ENCODE measurements around the gene FHDC1.

The FHDC1 gene

DNA sequence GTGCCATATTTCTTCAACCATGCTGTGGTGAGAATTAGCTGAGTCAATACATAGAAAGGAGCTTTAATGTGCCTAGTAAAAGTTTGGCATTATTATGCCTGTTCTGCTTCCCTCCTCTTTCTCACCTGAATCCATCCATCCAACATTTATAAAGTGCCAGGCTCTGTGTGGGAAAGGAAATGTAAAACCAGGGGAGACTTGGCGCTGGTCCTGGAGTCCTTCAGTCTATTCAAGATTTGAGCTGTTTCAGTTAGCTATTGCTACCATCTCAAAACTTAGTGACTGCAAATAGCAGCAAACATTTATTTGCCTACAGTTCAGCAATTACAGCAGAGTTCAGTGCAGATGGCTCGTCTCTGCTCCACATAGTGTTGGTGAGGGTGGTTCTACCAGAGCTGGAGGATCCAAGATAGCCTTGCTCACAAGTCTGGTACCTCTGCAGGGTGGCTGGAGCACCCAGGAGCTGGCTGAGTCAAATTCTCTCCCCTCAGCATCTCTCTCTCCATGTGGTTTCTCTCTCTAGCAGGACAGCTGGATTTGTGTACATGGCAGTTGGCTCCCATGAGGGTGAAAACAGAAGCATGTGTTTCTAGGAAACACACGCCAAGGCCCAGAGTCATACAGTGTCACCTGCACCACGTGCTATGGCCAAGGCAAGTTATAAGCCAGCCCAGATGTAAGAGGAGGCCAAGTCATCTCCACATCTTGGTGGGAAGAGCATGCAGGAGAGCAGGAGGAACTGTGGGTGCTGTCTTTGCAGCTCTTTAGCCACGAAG, 77.3 kb downstream of the FHDC1 start:
- peak in 1 of 2 experiments; percentile 17 for DNase-seq

DNA sequence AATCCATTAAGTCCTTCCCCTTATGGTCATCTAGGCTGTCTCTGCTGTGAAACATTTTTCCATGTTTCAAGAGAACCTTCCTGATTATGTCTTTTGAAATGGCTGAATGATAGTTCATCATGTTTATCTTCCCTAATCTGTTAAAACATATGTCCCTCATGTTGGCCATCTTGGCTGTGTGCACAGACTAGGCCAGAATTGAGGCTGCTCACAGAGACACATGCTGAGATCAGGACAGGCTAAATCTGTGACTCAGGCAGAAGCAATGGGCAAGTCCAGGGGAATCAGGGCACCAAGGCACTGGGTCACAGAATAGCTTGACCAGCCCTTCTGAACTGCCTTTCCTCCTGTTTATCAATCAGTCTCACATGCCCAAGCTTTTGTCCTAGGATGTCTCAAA, 78.3 kb downstream of the FHDC1 start:
- no peak for DNase-seq

DNA sequence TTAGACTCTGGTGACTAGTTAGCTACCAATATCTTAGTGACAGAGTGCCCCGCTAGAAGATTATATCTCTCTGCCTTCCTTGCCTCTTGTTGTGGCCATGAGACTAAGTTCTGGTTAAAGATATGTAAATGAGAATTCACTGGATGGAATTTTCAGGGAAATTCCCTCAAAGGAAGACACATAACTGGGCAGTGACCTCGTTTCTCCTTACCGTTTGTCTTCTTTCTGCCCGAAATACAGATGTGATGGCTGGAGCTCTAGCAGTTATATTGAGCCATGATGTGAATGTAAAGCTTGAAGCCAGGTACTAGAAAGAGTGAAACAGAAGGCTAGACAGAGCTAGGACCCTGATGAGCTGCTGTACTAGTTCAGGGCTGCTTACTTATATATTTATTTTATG, 80.5 kb downstream of the FHDC1 start:
- no peak for DNase-seq

GRCh38 chr4:153018031-153018430, 81.9 kb downstream of the FHDC1 start:
- DNase-seq: no peak

GRCh38 chr4:153018684-153019083, 82.6 kb downstream of the FHDC1 start:
- DNase-seq: no peak

GRCh38 chr4:153019906-153020305, 83.8 kb downstream of the FHDC1 start:
- no peak for DNase-seq

DNA sequence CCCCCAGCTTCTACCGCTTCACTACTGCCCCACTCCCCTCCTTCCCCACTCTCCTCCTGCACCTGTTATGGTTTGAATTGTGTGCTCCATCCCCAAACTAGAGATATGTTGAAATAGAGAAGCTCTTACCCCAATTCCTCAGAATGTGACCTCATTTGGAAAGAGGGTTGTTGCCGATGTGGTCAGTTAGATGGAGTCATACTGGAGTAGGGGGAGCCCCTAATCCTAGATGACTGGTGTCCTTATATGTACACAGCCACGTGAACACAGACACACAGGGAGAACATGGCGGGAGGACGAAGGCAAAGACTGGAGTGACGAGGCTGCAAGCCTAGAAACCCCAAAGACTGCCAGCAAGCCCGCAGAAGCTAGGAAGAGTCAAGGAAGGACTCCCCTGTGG, 84.3 kb downstream of the FHDC1 start:
- DNase-seq: no peak

GRCh38 chr4:153021276-153021675, 85.2 kb downstream of the FHDC1 start:
- no peak for DNase-seq

DNA sequence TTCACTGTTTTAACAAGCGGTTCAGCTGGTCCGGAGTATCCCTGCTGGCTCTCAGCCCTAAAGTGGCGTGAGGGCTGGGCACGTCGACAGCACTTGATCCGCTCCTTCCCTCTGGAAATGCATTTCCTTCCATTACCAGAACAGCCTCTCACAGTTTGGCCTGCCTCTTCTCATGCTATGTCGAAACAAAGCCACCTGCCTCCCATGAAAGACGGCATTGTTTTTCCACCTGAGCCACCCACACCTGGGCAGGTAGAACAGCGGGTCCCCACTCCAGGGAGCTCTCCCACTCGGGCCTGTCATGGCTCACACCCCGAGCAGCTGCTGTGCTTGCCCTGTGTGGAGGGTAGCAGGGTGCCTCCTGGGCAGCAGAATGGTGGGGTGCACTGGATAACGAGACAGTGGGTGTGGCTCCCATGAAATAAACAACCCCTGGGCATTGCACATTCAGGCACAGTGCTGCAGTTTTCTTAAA, 86.2 kb downstream of the FHDC1 start:
- no peak for DNase-seq

DNA sequence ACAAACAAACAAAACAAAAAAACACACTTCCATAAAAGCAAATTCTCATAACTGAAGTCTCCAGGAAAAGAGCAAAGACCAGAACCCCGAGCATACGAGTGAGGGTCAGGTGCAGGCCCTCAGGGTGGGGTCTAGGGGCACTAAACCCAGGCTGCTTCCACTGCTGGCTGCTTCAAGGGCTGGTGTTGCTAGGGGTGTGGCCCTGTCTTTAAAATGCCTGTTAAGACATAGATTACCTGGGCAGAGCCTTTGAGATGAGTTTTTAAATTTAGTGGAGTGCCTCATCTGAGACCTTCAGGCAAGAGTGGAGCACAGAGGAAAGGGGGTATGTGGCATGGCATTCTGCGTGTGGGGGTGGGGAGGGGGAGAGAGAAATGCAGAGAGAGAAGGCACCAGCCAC, 87.0 kb downstream of the FHDC1 start:
- no peak for DNase-seq

- DNase-seq: no peak
Measured at GRCh38 chr4:153023692-153024394, 87.7 kb downstream of the FHDC1 start.

DNA sequence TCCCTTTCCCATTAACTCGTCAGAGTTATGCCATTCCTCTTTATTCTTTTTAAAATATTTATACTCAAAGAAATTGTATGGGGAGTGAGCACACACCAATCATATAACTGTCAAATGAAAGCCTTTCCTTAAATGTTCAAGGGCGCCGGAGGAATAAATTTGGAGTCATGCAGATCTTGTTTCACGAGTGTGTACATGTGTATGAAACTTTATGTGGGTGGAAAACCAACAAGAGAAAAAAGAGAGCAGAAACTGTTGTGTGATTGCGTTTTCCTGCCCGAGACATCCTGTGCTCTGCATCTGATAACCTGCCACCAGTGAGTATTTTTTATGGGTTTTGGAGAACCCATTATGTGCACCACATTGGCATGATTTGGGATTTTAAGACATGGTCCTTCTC, 88.3 kb downstream of the FHDC1 start:
- DNase-seq: no peak

DNA sequence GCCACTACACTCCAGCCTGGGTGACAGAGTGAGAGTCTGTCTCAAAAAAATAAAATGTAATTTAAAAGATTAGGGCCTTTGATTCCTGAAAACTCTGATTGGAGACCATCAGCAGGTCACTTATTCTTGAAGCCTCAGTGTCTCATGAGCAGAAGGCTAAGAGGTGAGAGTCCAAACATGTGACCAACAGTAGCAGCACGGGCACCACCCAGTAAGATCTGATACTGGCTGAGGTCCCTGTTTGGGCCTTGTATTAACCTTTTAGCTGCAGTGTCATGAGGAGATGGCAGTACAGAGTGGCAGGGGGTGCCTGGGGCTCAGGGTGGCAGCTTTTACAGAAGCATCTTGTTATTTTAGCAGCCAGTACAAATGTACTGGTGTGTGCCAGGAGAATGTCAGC, 89.3 kb downstream of the FHDC1 start:
- DNase-seq: no peak

- DNase-seq: no peak
Measured at GRCh38 chr4:153026591-153027346, 90.6 kb downstream of the FHDC1 start.

- DNase-seq: peak; percentile 2 to 20
Measured at GRCh38 chr4:153027866-153028265, 91.7 kb downstream of the FHDC1 start.

DNA sequence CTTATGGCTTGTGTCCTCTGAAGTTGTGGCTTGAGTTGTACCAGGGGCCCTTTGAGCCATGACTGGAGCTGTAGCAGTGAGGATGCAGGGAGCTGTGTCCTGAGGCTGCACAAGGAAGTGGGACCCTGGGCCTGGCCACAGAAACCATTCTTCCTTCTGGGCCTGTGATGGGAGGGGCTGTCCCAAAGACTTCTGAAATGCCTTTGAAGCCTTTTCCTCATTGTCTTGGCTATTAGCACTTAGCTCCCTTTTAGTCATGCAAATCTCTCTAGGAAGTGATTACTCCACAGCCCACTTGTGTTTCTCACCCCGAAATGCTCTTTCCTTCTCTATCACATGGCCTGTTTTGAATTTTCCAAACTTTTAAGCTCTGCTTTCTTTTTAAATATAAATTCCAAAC, 92.4 kb downstream of the FHDC1 start:
- DNase-seq: peak; percentile 16

All from Kasumi-1 (cell line).